HG03103 (cell line): ENCODE data around the gene IFT27.

ENCODE experiments used
- ATAC-seq: cut with Tn5 transposase; IDR thresholded peaks from one replicate; pipeline ENCODE4 v1.9.1; 2021; ENCODE audit warnings: low read depth; ENCODE audit not compliant: unreplicated experiment

IFT27 gene

GRCh38 chr22:36797911-36798673 lies 22.2 kb upstream of the IFT27 start:
- no peak for ATAC-seq

GRCh38 chr22:36797374-36797773 lies 21.5 kb upstream of the IFT27 start:
- no peak for ATAC-seq

- no peak for ATAC-seq
Observed at GRCh38 chr22:36796552-36797175, 20.7 kb upstream of the IFT27 start.

GRCh38 chr22:36795633-36796032 lies 19.7 kb upstream of the IFT27 start:
- ATAC-seq, result no peak

GRCh38 chr22:36790648-36791047 lies 14.7 kb upstream of the IFT27 start:
- ATAC-seq, result no peak

- no peak for ATAC-seq
Observed at GRCh38 chr22:36787204-36787988, 11.5 kb upstream of the IFT27 start.

- ATAC-seq, result no peak
Observed at GRCh38 chr22:36783743-36784142, 7.8 kb upstream of the IFT27 start.

- ATAC-seq, result no peak
Observed at GRCh38 chr22:36781656-36782627, 6.0 kb upstream of the IFT27 start.

GRCh38 chr22:36778020-36778419 lies 2.1 kb upstream of the IFT27 start:
- ATAC-seq, result no peak

GRCh38 chr22:36776722-36777121 lies 803 bp upstream of the IFT27 start:
- ATAC-seq, result no peak

GRCh38 chr22:36775586-36775963 lies 344 bp downstream of the IFT27 start:
- ATAC-seq, result no peak

- no peak for ATAC-seq
Observed at GRCh38 chr22:36773935-36774334, 2.0 kb downstream of the IFT27 start.

- ATAC-seq, result no peak
Observed at GRCh38 chr22:36772451-36772850, 3.5 kb downstream of the IFT27 start.

GRCh38 chr22:36771356-36772063 lies 4.4 kb downstream of the IFT27 start:
- ATAC-seq, result no peak

- no peak for ATAC-seq
Observed at GRCh38 chr22:36770513-36771231, 5.2 kb downstream of the IFT27 start.

GRCh38 chr22:36769541-36770512 lies 6.1 kb downstream of the IFT27 start:
- ATAC-seq, result no peak

GRCh38 chr22:36768616-36769015 lies 7.3 kb downstream of the IFT27 start:
- ATAC-seq, result no peak

GRCh38 chr22:36768141-36768540 lies 7.8 kb downstream of the IFT27 start:
- no peak for ATAC-seq
